ENCODE measurements around the gene SORCS3. TPM values are rescaled to one million over a fixed set of nuclear protein-coding genes. Genes with fewer than 3 reads are reported as not detected.

The SORCS3 gene
- total and polyA plus RNA-seq, 9 of the 15 experiments (the other 6 are each of a cell fraction or from before 2014, with no cell fraction given), result not detected

DNA sequence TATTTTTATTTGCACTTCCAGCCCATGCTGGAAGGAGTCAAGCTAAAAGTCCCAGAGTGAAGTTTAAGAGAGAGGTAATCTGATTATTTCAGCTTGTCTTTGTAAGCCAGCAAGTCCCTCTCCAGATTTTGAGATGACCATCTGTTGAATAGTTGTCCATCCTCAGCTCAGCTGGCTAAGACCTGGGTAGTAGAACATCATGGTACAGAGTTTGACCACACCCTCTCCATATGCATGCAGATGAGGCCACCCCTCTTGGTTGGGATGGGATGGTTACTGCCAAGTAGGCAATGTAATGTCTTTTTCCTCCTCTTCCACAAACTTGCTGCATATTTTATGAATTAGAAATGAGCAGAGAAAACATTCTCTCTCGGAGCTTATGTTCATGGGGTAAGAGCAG is 639.8 kb downstream of the SORCS3 start:
- no peak overlapping the region for H3K4me2 ChIP-seq (ENCODE audit: insufficient read depth, low read length)
- no peaks in the 10 kb centered on the region for H3K79me2 ChIP-seq (ENCODE audit: control insufficient read depth, insufficient read depth, low read length)
- no peak for FAIRE-seq
- in situ Hi-C loops (cut with MboI), result no loop called here
- DNase-seq (ENCODE audit: extremely low read depth in 1 of 4, low spot score in 3 of 4), result no peak
- intact Hi-C loops (cut with micrococcal nuclease), result no loop called here
- no peaks in the 10 kb centered on the region for H3K27me3 ChIP-seq (ENCODE audit: control insufficient read depth in 2 of 2, insufficient read depth in 2 of 2, low read length in 2 of 2)
- ChIA-PET CTCF (ENCODE audit: low intra/inter-chr PET ratio) (no interaction called here), POLR2A (interaction anchor here (0.6 kb wide), 1 partner anchor 250 kb away, joined by 3 read pairs; no protein-coding TSS in a partner anchor)
- H3K9me3 ChIP-seq (replicated peaks; ENCODE audit: control insufficient read depth, insufficient read depth, low read depth, low read length), result no peaks in the 10 kb centered on the region
- H3K4me3 ChIP-seq, result no peak overlapping the region
- no peak for TF ChIP-seq BHLHE40 (IDR thresholded peaks at IDR 0.05; ENCODE audit: low read length)
- TF ChIP-seq, protein P1, sequence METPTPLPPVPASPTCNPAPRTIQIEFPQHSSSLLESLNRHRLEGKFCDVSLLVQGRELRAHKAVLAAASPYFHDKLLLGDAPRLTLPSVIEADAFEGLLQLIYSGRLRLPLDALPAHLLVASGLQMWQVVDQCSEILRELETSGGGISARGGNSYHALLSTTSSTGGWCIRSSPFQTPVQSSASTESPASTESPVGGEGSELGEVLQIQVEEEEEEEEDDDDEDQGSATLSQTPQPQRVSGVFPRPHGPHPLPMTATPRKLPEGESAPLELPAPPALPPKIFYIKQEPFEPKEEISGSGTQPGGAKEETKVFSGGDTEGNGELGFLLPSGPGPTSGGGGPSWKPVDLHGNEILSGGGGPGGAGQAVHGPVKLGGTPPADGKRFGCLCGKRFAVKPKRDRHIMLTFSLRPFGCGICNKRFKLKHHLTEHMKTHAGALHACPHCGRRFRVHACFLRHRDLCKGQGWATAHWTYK (CRISPR knock-in tag; IDR thresholded peaks at IDR 0.05), result no peak
- TF ChIP-seq KLF16 (IDR thresholded peaks at IDR 0.05), result no peak
- TF ChIP-seq SREBF1 (IDR thresholded peaks at IDR 0.05; ENCODE audit: borderline replicate concordance, low read depth, low read length), result no peak
- no peak for TF ChIP-seq ZNF445 (CRISPR knock-in tag; IDR thresholded peaks at IDR 0.05; ENCODE audit: low read depth)
- TF ChIP-seq ZNF143 (CRISPR knock-in tag; IDR thresholded peaks at IDR 0.05), result no peak
- no peak for TF ChIP-seq MAFK (IDR thresholded peaks at IDR 0.05; ENCODE audit: low read length)
- no peak for TF ChIP-seq FOXJ3 (CRISPR knock-in tag; IDR thresholded peaks at IDR 0.05)
- no peak for TF ChIP-seq EP300 (IDR thresholded peaks at IDR 0.05; ENCODE audit: low read length)
- no peak for TF ChIP-seq ZNF347 (CRISPR knock-in tag; IDR thresholded peaks at IDR 0.05; ENCODE audit: low read depth)
- TF ChIP-seq, protein P2, sequence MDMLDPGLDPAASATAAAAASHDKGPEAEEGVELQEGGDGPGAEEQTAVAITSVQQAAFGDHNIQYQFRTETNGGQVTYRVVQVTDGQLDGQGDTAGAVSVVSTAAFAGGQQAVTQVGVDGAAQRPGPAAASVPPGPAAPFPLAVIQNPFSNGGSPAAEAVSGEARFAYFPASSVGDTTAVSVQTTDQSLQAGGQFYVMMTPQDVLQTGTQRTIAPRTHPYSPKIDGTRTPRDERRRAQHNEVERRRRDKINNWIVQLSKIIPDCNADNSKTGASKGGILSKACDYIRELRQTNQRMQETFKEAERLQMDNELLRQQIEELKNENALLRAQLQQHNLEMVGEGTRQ (CRISPR knock-in tag; IDR thresholded peaks at IDR 0.05), result no peak
- no peak for TF ChIP-seq NUFIP1 (IDR thresholded peaks at IDR 0.05; ENCODE audit: partially characterized antibody)
- no peak for TF ChIP-seq ZNF274 (IDR thresholded peaks at IDR 0.05; ENCODE audit: borderline replicate concordance, low read depth, low read length)
- TF ChIP-seq ADNP (tag; IDR thresholded peaks at IDR 0.05), result no peak
- TF ChIP-seq, protein P3, sequence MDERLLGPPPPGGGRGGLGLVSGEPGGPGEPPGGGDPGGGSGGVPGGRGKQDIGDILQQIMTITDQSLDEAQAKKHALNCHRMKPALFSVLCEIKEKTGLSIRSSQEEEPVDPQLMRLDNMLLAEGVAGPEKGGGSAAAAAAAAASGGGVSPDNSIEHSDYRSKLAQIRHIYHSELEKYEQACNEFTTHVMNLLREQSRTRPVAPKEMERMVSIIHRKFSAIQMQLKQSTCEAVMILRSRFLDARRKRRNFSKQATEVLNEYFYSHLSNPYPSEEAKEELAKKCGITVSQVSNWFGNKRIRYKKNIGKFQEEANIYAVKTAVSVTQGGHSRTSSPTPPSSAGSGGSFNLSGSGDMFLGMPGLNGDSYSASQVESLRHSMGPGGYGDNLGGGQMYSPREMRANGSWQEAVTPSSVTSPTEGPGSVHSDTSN (CRISPR knock-in tag; IDR thresholded peaks at IDR 0.05; ENCODE audit: low read depth), result no peak
- TF ChIP-seq, protein P3 (tag; conservative IDR thresholded peaks at IDR 0.05; ENCODE audit: low read depth), result no peak
- no peak for TF ChIP-seq SMAD3 (CRISPR knock-in tag; conservative IDR thresholded peaks at IDR 0.05)
- TF ChIP-seq ETV1 (tag; conservative IDR thresholded peaks at IDR 0.05; ENCODE audit: low read depth), result no peak
- TF ChIP-seq ZNF316 (IDR thresholded peaks at IDR 0.05), result no peak
- TF ChIP-seq U2AF2 (optimal IDR thresholded peaks at IDR 0.05; ENCODE audit: low read depth, low read length), result no peak
- no peak for TF ChIP-seq TCF3 (CRISPR knock-in tag; IDR thresholded peaks at IDR 0.05)
- no peak overlapping the region for H3K27ac ChIP-seq (ENCODE audit: extremely low read depth, low read depth, low read length)
- H3K4me1 ChIP-seq (replicated peaks in 1 of 2; ENCODE audit: control insufficient read depth in 2 of 2, insufficient read depth in 2 of 2, low read length in 2 of 2), result no peaks in the 10 kb centered on the region
- no TSS peak for BruUV-seq (replicated peaks)
- no peak for ATAC-seq
- no peaks in the 10 kb centered on the region for H3K36me3 ChIP-seq (ENCODE audit: control insufficient read depth, insufficient read depth, low read length)
- H4K20me1 ChIP-seq (replicated peaks; ENCODE audit: control insufficient read depth, insufficient read depth, low read length), result no peaks in the 10 kb centered on the region
- 0% methylated on average over 1 of the region's 1 CpG for WGBS (ENCODE audit: insufficient coverage, low coverage, missing lambda C conversion rate)
- H3K9me1 ChIP-seq (ENCODE audit: control insufficient read depth, insufficient read depth, low read length), result no peaks in the 10 kb centered on the region
- H3K9ac ChIP-seq (ENCODE audit: insufficient read depth in 1 of 2, low read depth in 2 of 2, low read length in 2 of 2), result no peak overlapping the region
- H2AFZ ChIP-seq (ENCODE audit: low read depth, low read length), result no peak overlapping the region

Measured in K562 (cell line).